Fibroblast of lung (primary cell): Measurements from ENCODE around the gene SPINK6. TPM values are rescaled to one million over a fixed set of nuclear protein-coding genes. Genes with fewer than 3 reads are reported as not detected.

Experiments used
- DNase-seq, 2 donors: peaks; one replicate each; pipeline versions ENCODE4 v3.0.0 to v3.0.0-alpha.2; 2010; ENCODE audit warnings: low read depth in 2 of 2
- H2AFZ ChIP-seq: 2 replicates; pipeline ENCODE4 v1.5.1; 2012; ENCODE audit warnings: low read length, control low read depth, inconsistent platforms
- H3K27ac ChIP-seq: 2 replicates; pipeline ENCODE4 v1.5.1; 2011; ENCODE audit warnings: low read length, control low read depth; ENCODE audit not compliant: insufficient read depth
- H3K27me3 ChIP-seq: 2 replicates; pipeline ENCODE4 v1.5.1; 2011; ENCODE audit warnings: mild to moderate bottlenecking, low read length; ENCODE audit not compliant: control insufficient read depth, insufficient read depth
- H3K36me3 ChIP-seq: 2 replicates; pipeline ENCODE4 v1.5.1; 2011; ENCODE audit warnings: low read length; ENCODE audit not compliant: control insufficient read depth, insufficient read depth
- H3K4me1 ChIP-seq: 2 replicates; pipeline ENCODE4 v1.5.1; 2011; ENCODE audit warnings: low read length; ENCODE audit not compliant: control insufficient read depth, insufficient read depth; ENCODE audit errors: extremely low read depth
- H3K4me2 ChIP-seq: 2 replicates; pipeline ENCODE4 v1.5.1; 2011; ENCODE audit warnings: low read length, control low read depth; ENCODE audit not compliant: insufficient read depth; ENCODE audit errors: extremely low read depth
- H3K4me3 ChIP-seq, 4 experiments: fragments of 200-600 bp in 1 of 4; sonication (generic) in 1 of 4; replicated peaks in 1 of 4; 2 replicates each; pipeline ENCODE4 v1.5.1; 2011 to 2016; ENCODE audit warnings: low read length in 4 of 4, low read depth in 3 of 4, mild to moderate bottlenecking in 3 of 4, control low read depth in 2 of 4, inconsistent platforms in 1 of 4, mixed read lengths in 1 of 4; ENCODE audit not compliant: insufficient read depth in 1 of 4; ENCODE audit errors: control extremely low read depth in 1 of 4
- H3K79me2 ChIP-seq: 2 replicates; pipeline ENCODE4 v1.5.1; 2012; ENCODE audit warnings: mild to moderate bottlenecking, low read length, inconsistent platforms; ENCODE audit not compliant: control insufficient read depth, insufficient read depth
- H3K9ac ChIP-seq: 2 replicates; pipeline ENCODE4 v1.5.1; 2011; ENCODE audit warnings: mild to moderate bottlenecking, low read length, control low read depth; ENCODE audit not compliant: insufficient read depth
- H3K9me3 ChIP-seq: 2 replicates; pipeline ENCODE4 v1.5.1; 2012; ENCODE audit warnings: low read depth, low read length; ENCODE audit not compliant: control insufficient read depth, insufficient read depth
- H4K20me1 ChIP-seq: 2 replicates; pipeline ENCODE4 v1.5.1; 2011; ENCODE audit warnings: low read length; ENCODE audit not compliant: control insufficient read depth, insufficient read depth; ENCODE audit errors: extremely low read depth
- EZH2 ChIP-seq: IDR thresholded peaks from 2 replicates; pipeline ENCODE4 v1.5.1; 2012; ENCODE audit warnings: low read length, control low read depth, mild to moderate bottlenecking; ENCODE audit errors: missing control alignments
- polyA plus RNA-seq, 2 donors: library from polyadenylated mRNA; depleted of rRNA in 1 of 2; stranded (reverse) in 1 of 2; unstranded in 1 of 2; fragments of >200 nt; gene quantifications; 2 replicates each; pipeline ENCODE4 v1.2.1, GENCODE V29; 2011 to 2012; ENCODE audit warnings: missing spikeins in 1 of 2
- total RNA-seq: library from RNA; depleted of rRNA; stranded (reverse); fragments of >200 nt; gene quantifications from 2 replicates; pipeline ENCODE4 v1.2.1, GENCODE V29; 2014
- TF ChIP-seq, protein P1 (sequence below), 2 donors: IDR thresholded peaks in 1 of 2; conservative IDR thresholded peaks in 1 of 2; 1 replicate in 1 of 2; 2 replicates in 1 of 2; pipeline ENCODE4 v1.5.1; 2011 to 2012; ENCODE audit warnings: low read length in 2 of 2, control low read depth in 1 of 2, inconsistent platforms in 1 of 2, low read depth in 1 of 2, mild to moderate bottlenecking in 1 of 2

The SPINK6 gene
- total and polyA plus RNA-seq, 2 donors (not counting 1 experiment from before 2014, with no cell fraction given) = not detected

DNA sequence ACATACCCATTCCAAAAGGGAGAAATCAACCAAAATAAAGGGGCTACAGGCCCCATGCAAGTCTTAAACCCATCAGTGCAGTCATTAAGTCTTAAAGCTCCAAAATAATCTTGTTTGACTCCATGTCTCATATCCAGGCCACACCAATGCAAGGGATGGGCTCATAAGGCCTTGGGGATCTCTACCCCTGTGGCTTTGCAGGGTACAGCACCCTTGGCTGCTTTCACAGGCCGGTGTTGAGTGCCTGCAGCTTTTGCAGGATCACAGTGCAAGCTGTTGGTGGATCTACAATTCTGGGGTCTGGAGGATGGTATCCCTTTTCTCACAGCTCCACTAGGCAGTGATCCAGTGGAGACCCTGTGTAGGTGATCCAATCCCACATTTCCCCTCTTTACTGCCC lies 39.5 kb upstream of the SPINK6 start:
- H3K4me2 ChIP-seq = no peak overlapping the region
- no peaks in the 10 kb centered on the region for H3K79me2 ChIP-seq
- H3K9me3 ChIP-seq = no peaks in the 10 kb centered on the region
- H3K27me3 ChIP-seq = no peaks in the 10 kb centered on the region
- H3K4me1 ChIP-seq = no peaks in the 10 kb centered on the region
- no peaks in the 10 kb centered on the region for H3K36me3 ChIP-seq
- no peak overlapping the region for H2AFZ ChIP-seq
- no peak overlapping the region for H3K27ac ChIP-seq
- H3K9ac ChIP-seq = no peak overlapping the region
- no peaks in the 10 kb centered on the region for H4K20me1 ChIP-seq
- DNase-seq = no peak
- no peak overlapping the region for H3K4me3 ChIP-seq
- TF ChIP-seq, protein P1, sequence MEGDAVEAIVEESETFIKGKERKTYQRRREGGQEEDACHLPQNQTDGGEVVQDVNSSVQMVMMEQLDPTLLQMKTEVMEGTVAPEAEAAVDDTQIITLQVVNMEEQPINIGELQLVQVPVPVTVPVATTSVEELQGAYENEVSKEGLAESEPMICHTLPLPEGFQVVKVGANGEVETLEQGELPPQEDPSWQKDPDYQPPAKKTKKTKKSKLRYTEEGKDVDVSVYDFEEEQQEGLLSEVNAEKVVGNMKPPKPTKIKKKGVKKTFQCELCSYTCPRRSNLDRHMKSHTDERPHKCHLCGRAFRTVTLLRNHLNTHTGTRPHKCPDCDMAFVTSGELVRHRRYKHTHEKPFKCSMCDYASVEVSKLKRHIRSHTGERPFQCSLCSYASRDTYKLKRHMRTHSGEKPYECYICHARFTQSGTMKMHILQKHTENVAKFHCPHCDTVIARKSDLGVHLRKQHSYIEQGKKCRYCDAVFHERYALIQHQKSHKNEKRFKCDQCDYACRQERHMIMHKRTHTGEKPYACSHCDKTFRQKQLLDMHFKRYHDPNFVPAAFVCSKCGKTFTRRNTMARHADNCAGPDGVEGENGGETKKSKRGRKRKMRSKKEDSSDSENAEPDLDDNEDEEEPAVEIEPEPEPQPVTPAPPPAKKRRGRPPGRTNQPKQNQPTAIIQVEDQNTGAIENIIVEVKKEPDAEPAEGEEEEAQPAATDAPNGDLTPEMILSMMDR (conservative IDR thresholded peaks at IDR 0.05 in 1 of 2, IDR thresholded peaks at IDR 0.05 in 1 of 2; ENCODE audit: low read depth in 1 of 2, low read length in 2 of 2) = no peak
- TF ChIP-seq EZH2 = no peak

DNA sequence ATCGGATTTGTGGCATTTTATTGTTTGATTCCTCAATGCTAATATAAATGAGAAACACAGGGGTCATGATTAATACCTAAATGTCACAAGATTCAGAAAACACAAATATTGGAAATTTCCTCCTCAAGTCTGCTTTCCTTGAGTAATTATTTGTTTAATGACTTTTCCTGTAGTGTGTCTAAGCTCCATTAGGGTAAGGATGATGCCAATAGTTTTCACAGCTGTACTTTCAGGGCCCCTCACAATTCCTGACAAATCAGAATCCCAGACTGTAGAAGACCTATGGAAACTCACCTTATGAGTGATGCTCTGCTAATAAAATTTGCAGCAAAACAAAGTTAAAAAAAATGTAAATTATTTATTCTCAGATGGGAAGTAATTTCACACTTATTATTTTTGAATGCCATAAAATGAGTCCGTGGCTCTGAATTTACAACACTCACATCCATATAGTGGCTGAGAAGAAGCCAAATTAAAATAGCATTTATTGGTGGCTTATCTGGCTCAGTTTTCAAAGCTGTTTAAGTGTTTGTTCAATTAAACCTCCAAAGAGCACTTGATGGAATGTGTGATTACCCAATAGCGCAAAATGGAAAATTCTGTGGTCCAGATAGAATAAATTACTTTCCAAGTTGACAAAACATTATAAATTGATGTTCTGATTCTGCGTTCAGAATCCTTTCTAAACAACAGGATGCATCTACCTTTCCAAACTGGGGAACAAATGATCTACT lies 36.1 kb upstream of the SPINK6 start:
- H3K4me2 ChIP-seq = no peak overlapping the region
- no peak overlapping the region for H2AFZ ChIP-seq
- no peak overlapping the region for H3K9ac ChIP-seq
- H3K9me3 ChIP-seq = no peaks in the 10 kb centered on the region
- H3K4me1 ChIP-seq = no peaks in the 10 kb centered on the region
- no peaks in the 10 kb centered on the region for H4K20me1 ChIP-seq
- no peak for TF ChIP-seq EZH2
- TF ChIP-seq, protein P1 (conservative IDR thresholded peaks at IDR 0.05 in 1 of 2, IDR thresholded peaks at IDR 0.05 in 1 of 2; ENCODE audit: low read depth in 1 of 2, low read length in 2 of 2) = no peak
- no peak for DNase-seq
- no peaks in the 10 kb centered on the region for H3K79me2 ChIP-seq
- H3K36me3 ChIP-seq = no peaks in the 10 kb centered on the region
- no peak overlapping the region for H3K27ac ChIP-seq
- H3K27me3 ChIP-seq = no peaks in the 10 kb centered on the region
- no peak overlapping the region for H3K4me3 ChIP-seq

DNA sequence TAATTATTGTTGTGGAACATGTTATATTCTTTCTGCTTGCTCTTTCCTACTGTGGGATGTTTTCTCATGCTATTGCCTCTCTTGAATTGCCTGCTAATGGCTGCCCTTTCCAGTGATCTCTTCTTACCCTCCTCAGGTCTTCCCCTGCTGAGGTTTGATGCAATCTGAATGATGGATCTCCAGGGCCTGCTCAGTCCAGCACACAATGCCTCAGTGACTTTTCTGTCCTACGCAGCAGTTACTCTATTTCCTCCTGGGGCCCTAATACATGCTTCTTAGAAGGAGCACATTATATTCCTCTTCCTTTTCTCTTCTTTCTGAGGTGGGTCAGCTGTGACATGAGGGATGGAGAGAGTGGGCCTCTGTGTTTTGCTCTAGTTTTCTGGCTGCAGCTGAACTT lies 34.6 kb upstream of the SPINK6 start, which contains the start of gene SPINK14:
TSS of gene SPINK14 (plus strand) at position 301 of the 400 bp plus-strand sequence. CDS start 1,187 bp downstream, outside the sequence.
- H2AFZ ChIP-seq = no peak within 1 kb of the TSS
- no peak within 1 kb of the TSS for H3K27ac ChIP-seq
- no peaks in the 10 kb centered on the region for H3K36me3 ChIP-seq
- no peaks in the 10 kb centered on the region for H4K20me1 ChIP-seq
- no peaks in the 10 kb centered on the region for H3K79me2 ChIP-seq
- no peak within 1 kb of the TSS for H3K4me2 ChIP-seq
- H3K9me3 ChIP-seq = no peaks in the 10 kb centered on the region
- no peak within 1 kb of the TSS for H3K4me3 ChIP-seq
- DNase-seq = no peak
- H3K27me3 ChIP-seq = no peaks in the 10 kb centered on the region
- H3K4me1 ChIP-seq = no peaks in the 10 kb centered on the region
- TF ChIP-seq EZH2 = no peak
- TF ChIP-seq, protein P1 (conservative IDR thresholded peaks at IDR 0.05 in 1 of 2, IDR thresholded peaks at IDR 0.05 in 1 of 2; ENCODE audit: low read depth in 1 of 2, low read length in 2 of 2) = no peak
- no peak within 1 kb of the TSS for H3K9ac ChIP-seq
